Brain microvascular endothelial cell (primary cell): ENCODE data around the gene COX19.

Experiments
- DNase-seq: peaks from one replicate; pipeline ENCODE4 v3.0.0-alpha.2; 2020
- H3K27ac ChIP-seq: fragments of 250-450 bp; sonication (Bioruptor Pico); 2 replicates; pipeline ENCODE4 v1.5.1; 2020; ENCODE audit warnings: mild to moderate bottlenecking, moderate library complexity
- H3K27me3 ChIP-seq: fragments of 250-450 bp; sonication (Bioruptor Pico); replicated peaks from 2 replicates; pipeline ENCODE4 v1.5.1; 2020; ENCODE audit warnings: mild to moderate bottlenecking
- H3K36me3 ChIP-seq: fragments of 250-450 bp; sonication (Bioruptor Pico); replicated peaks from 2 replicates; pipeline ENCODE4 v1.5.1; 2020; ENCODE audit warnings: mild to moderate bottlenecking
- H3K4me3 ChIP-seq: 2 replicates; pipeline ENCODE4 v1.5.1; 2011; ENCODE audit warnings: low read depth, mild to moderate bottlenecking, control low read depth, low read length, moderate library complexity
- in situ Hi-C: cut with HindIII; loops from 2 replicates; pipeline ENCODE4 v1.10.0; 2017; ENCODE audit warnings: low sequenced_read_pairs, low pct_ligation_motif_present
- TF ChIP-seq, protein P1 (sequence below): IDR thresholded peaks from 2 replicates; pipeline ENCODE4 v1.5.1; 2011; ENCODE audit warnings: low read depth, mild to moderate bottlenecking, moderate library complexity, low read length, control low read depth, inconsistent platforms; ENCODE audit errors: missing control alignments

COX19 gene

GRCh38 chr7:923108-924041 lies 52.0 kb downstream of the COX19 start:
- Histone ChIP-seq H3K36me3 (no peaks in the 10 kb centered on the region), H3K27ac (no peak overlapping the region), H3K27me3 (no peaks in the 10 kb centered on the region), H3K4me3 (no peak overlapping the region)
- TF ChIP-seq, protein P1, sequence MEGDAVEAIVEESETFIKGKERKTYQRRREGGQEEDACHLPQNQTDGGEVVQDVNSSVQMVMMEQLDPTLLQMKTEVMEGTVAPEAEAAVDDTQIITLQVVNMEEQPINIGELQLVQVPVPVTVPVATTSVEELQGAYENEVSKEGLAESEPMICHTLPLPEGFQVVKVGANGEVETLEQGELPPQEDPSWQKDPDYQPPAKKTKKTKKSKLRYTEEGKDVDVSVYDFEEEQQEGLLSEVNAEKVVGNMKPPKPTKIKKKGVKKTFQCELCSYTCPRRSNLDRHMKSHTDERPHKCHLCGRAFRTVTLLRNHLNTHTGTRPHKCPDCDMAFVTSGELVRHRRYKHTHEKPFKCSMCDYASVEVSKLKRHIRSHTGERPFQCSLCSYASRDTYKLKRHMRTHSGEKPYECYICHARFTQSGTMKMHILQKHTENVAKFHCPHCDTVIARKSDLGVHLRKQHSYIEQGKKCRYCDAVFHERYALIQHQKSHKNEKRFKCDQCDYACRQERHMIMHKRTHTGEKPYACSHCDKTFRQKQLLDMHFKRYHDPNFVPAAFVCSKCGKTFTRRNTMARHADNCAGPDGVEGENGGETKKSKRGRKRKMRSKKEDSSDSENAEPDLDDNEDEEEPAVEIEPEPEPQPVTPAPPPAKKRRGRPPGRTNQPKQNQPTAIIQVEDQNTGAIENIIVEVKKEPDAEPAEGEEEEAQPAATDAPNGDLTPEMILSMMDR = no peak
- in situ Hi-C loops = no loop called here
- DNase-seq = peak; percentile 48

DNA sequence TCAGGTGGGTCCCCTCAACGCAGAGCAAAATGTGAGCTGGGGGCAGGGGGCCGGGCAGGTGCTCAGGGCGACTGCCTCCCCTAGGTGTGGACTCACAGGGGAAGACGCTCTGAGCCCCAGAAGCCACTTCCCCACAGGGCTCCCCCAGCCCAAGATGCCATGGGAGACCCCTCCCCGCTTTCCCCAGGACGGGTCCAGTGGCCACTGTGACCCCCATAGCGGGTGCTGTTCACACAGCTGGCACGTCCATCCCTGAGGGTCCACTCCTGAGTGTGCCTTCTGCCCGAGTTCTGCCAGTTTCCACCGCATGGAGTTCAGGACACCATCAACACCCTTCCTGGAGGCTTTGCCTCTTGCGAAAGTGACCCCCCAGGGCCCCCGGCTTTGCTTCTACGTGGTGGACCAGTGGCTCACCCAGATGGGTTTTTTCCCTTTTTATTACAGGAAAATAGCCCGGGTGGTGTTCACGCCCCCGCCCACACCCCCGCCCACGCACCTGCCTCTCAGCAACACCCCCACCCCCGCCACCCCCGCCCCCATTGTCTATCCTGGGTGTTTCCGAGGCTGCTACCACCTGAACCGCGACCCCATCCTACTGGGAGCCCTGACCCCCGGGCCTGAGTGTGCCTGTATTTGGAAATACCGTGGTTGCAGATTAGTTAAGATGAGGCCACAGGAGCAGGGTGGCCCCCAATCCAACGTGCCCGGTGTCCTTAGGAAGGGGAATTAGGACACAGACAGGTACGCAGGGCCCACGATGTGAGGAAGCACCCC lies 52.8 kb downstream of the COX19 start:
- Histone ChIP-seq H3K36me3 (no peaks in the 10 kb centered on the region), H3K4me3 (no peak overlapping the region), H3K27ac (no peak overlapping the region), H3K27me3 (no peaks in the 10 kb centered on the region)
- DNase-seq = no peak
- in situ Hi-C loops = no loop called here
- TF ChIP-seq, protein P1 = no peak

- in situ Hi-C loops = no loop called here
- Histone ChIP-seq H3K4me3 (no peak overlapping the region), H3K36me3 (no peaks in the 10 kb centered on the region), H3K27ac (no peak overlapping the region), H3K27me3 (no peaks in the 10 kb centered on the region)
- TF ChIP-seq, protein P1 = no peak
- DNase-seq = no peak
Observed at GRCh38 chr7:921581-922333, 53.6 kb downstream of the COX19 start.

GRCh38 chr7:921071-921461 lies 54.3 kb downstream of the COX19 start:
- H3K36me3 ChIP-seq = no peaks in the 10 kb centered on the region
- in situ Hi-C loops = no loop called here
- no peak overlapping the region for H3K27ac ChIP-seq
- H3K4me3 ChIP-seq = no peak overlapping the region
- no peaks in the 10 kb centered on the region for H3K27me3 ChIP-seq
- TF ChIP-seq, protein P1 = no peak
- no peak for DNase-seq

GRCh38 chr7:920351-921070 lies 54.8 kb downstream of the COX19 start:
- Histone ChIP-seq H3K27ac (no peak overlapping the region), H3K4me3 (no peak overlapping the region), H3K27me3 (no peaks in the 10 kb centered on the region), H3K36me3 (no peaks in the 10 kb centered on the region)
- TF ChIP-seq, protein P1 = no peak
- in situ Hi-C loops = no loop called here
- no peak for DNase-seq
